HepG2 (cell line): ENCODE results near the gene SVOPL. TPM values are rescaled to one million over a fixed set of nuclear protein-coding genes. Genes with fewer than 3 reads are reported as not detected.

Experiments used
- ATAC-seq: fragments of 200-7000 bp; cut with Tn5 transposase; 3 replicates; pipeline ENCODE4 v1.9.1; 2020; ENCODE audit warnings: mild to moderate bottlenecking, moderate library complexity
- BruUV-seq: library from RNA; stranded (reverse); fragments of 400-500 nt; replicated peaks from 2 replicates; lab custom pipeline; 2021; lab: Mats Ljungman, UMichigan
- CTCF ChIA-PET: fragments of 300-600 bp; formaldehyde crosslinking; extraction: SDS; loops from one replicate; lab custom pipeline; 2021; ENCODE audit warnings: low total read pairs, inconsistent platforms, low intra/inter-chr PET ratio; lab: Yijun Ruan, JAX
- POLR2A ChIA-PET: fragments of 350-600 bp; sonication (Branson Sonifier 250); formaldehyde crosslinking; loops from one replicate; lab custom pipeline; 2020; ENCODE audit warnings: antibody characterized with exemption, inconsistent platforms; lab: Yijun Ruan, JAX
- DNase-seq: peaks from one replicate; pipeline ENCODE4 v3.0.0-alpha.2; 2015; ENCODE audit warnings: low spot score
- FAIRE-seq: peaks from 3 replicates; lab custom pipeline; 2011; peaks lifted over from hg19 to GRCh38; lab: Jason Lieb, UNC
- H2AFZ ChIP-seq: one replicate; pipeline ENCODE4 v1.6.1; 2011; ENCODE audit warnings: low read length, inconsistent platforms
- H3K27ac ChIP-seq: fragments of 300-600 bp; 3 replicates; pipeline ENCODE4 v1.8.0; 2011; ENCODE audit warnings: mixed run types, mild to moderate bottlenecking, mixed read lengths, low read length, inconsistent platforms; ENCODE audit not compliant: insufficient read depth; ENCODE audit errors: extremely low read length
- H3K27me3 ChIP-seq, 2 experiments: fragments of 200-600 bp in 1 of 2; 2 replicates in 1 of 2; 3 replicates in 1 of 2; pipeline versions ENCODE4 v1.6.0 to v1.8.0; 2011; ENCODE audit warnings: low read length in 2 of 2, mild to moderate bottlenecking in 2 of 2, moderate library complexity in 2 of 2, inconsistent platforms in 1 of 2; ENCODE audit not compliant: insufficient read depth in 2 of 2, control insufficient read depth in 1 of 2
- H3K36me3 ChIP-seq, 2 experiments: fragments of 200-600 bp in 1 of 2; replicated peaks in 1 of 2; 2 replicates in 1 of 2; 3 replicates in 1 of 2; pipeline versions ENCODE4 v1.5.1 to v1.8.0; 2011; ENCODE audit warnings: low read length in 2 of 2, inconsistent platforms in 1 of 2; ENCODE audit not compliant: insufficient read depth in 2 of 2, control insufficient read depth in 1 of 2
- H3K4me1 ChIP-seq: 2 replicates; pipeline ENCODE4 v1.5.1; 2012; ENCODE audit warnings: low read length, inconsistent platforms; ENCODE audit not compliant: insufficient read depth
- H3K4me2 ChIP-seq: 2 replicates; pipeline ENCODE4 v1.6.0; 2011; ENCODE audit warnings: low read depth, low read length, inconsistent platforms
- H3K4me3 ChIP-seq, 3 experiments: fragments of 200-600 bp in 1 of 3; sonication (generic), shearing (Covaris generic) in 1 of 3; replicated peaks in 1 of 3; 2 replicates each; pipeline ENCODE4 v1.5.1; 2011 to 2016; ENCODE audit warnings: low read length in 3 of 3, inconsistent platforms in 2 of 3, low read depth in 2 of 3, mild to moderate bottlenecking in 2 of 3, control low read depth in 1 of 3, mixed read lengths in 1 of 3; ENCODE audit not compliant: insufficient read depth in 1 of 3
- H3K79me2 ChIP-seq: one replicate; pipeline ENCODE4 v1.6.1; 2011; ENCODE audit warnings: low read length, inconsistent platforms; ENCODE audit not compliant: insufficient read depth
- H3K9ac ChIP-seq: 2 replicates; pipeline ENCODE4 v1.6.0; 2011; ENCODE audit warnings: mild to moderate bottlenecking, low read depth, low read length, inconsistent platforms; ENCODE audit not compliant: insufficient read depth
- H3K9me3 ChIP-seq: 2 replicates; pipeline ENCODE4 v1.5.1; 2012; ENCODE audit warnings: mild to moderate bottlenecking, low read length
- H4K20me1 ChIP-seq: 2 replicates; pipeline ENCODE4 v1.6.0; 2011; ENCODE audit warnings: inconsistent platforms, mild to moderate bottlenecking, low read length, moderate library complexity; ENCODE audit not compliant: insufficient read depth
- ATF2 ChIP-seq: sonication (generic); formaldehyde crosslinking; IDR thresholded peaks from 2 replicates; pipeline ENCODE4 v1.4.0; 2020; ENCODE audit warnings: missing genetic modification reagents
- POLR2G ChIP-seq: fragments of 200-400 bp; formaldehyde crosslinking; IDR thresholded peaks from 2 replicates; pipeline ENCODE4 v1.6.1; 2018; ENCODE audit warnings: mild to moderate bottlenecking, low read depth, low read length, moderate library complexity
- RBM22 ChIP-seq: fragments of 200-400 bp; formaldehyde crosslinking; optimal IDR thresholded peaks from 2 replicates; pipeline ENCODE3; 2017; ENCODE audit warnings: mild to moderate bottlenecking, low read length, moderate library complexity
- WGBS: methylation state at CpG from one replicate; pipeline ENCODE4 v1.1.6; 2017; ENCODE audit warnings: low lambda C conversion rate; 5-methylcytosine and 5-hydroxymethylcytosine counted together
- in situ Hi-C: cut with HindIII; loops from 2 replicates; pipeline ENCODE4 v1.10.0; 2017; ENCODE audit warnings: low pct_unique_long_range_greater_than_20kb; ENCODE audit not compliant: extremely low pct_ligation_motif_present
- intact Hi-C: fragments of 100-400 bp; cut with micrococcal nuclease; formaldehyde crosslinking; loops from one replicate; pipeline ENCODE4 v1.10.0; 2022; ENCODE audit not compliant: unreplicated experiment
- polyA plus RNA-seq, 8 experiments: library from polyadenylated mRNA; depleted of rRNA in 3 of 8; stranded (reverse) in 7 of 8; unstranded in 1 of 8; fragments of >200 nt; fragmentation: Illumina TruSeq in 4 of 8; extraction: Trizol in 4 of 8; gene quantifications; 2 replicates each; pipeline versions ENCODE4 v1.2.1 to v1.2.3, GENCODE V29; 2011 to 2016; ENCODE audit warnings: low read depth in 4 of 8, missing spikeins in 1 of 8, mixed read lengths in 1 of 8; ENCODE audit not compliant: insufficient read depth in 1 of 8
- small RNA-seq, 3 experiments: library from RNA; depleted of rRNA; stranded (forward); fragments of <200 nt; gene quantifications; one replicate each; pipeline ENCODE3, GENCODE V24; 2012; ENCODE audit warnings: low read depth in 2 of 3, low replicate concordance in 1 of 3; ENCODE audit not compliant: insufficient read length in 3 of 3, insufficient read depth in 2 of 3
- total RNA-seq, 5 experiments: library from RNA; depleted of rRNA; stranded (reverse); fragments of >200 nt; fragmentation: Illumina TruSeq; extraction: Trizol; gene quantifications; 2 replicates each; pipeline ENCODE4 v1.2.3, GENCODE V29; 2016; ENCODE audit warnings: low read depth in 1 of 5

The SVOPL gene
- total and polyA plus RNA-seq, 2 of the 13 experiments (the other 11 are each of a cell fraction or from before 2014, with no cell fraction given) = not detected

DNA sequence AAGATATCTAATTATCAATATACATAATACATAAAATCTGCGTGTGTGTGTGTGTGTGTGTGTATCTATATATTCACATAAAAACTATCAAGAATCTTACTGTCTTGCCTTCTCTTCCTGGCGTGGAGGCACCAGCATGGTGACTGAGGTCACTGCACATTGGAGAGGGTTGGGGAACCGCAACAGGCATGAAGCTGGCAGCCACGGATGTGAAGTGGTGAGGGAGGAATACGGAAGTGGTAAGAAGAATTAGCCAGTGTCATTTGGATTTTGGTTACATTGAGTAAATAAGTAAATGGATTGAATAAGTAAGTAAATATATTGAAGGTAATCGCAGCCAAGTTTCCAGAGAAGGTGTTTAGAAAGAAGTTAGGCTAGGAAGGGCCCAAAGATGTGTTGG lies 156.0 kb downstream of the SVOPL start:
- no TSS peak for BruUV-seq
- Histone ChIP-seq H3K27me3 (no peaks in the 10 kb centered on the region), H3K27ac (no peak overlapping the region), H3K79me2 (peaks cover 41% of the 10 kb centered on the region), H4K20me1 (no peaks in the 10 kb centered on the region; the same call in none of the 2 replicates), H3K9me3 (no peaks in the 10 kb centered on the region), H3K4me2 (no peak overlapping the region), H3K36me3 (peaks cover 17 to 87% of the 10 kb centered on the region in 2 experiments), H3K9ac (no peak overlapping the region), H3K4me1 (0 out of 2 replicates have a peak, but pooled peaks cover 8% of the 10 kb centered on the region), H3K4me3 (no peak overlapping the region), H2AFZ (no peak overlapping the region)
- WGBS = 89% methylated on average over 6 of the region's 6 CpGs
- intact Hi-C loops = no loop called here
- in situ Hi-C loops = no loop called here
- ATAC-seq (no peak), FAIRE-seq (no peak), DNase-seq (no peak)
- ChIA-PET POLR2A (no interaction called here), CTCF (no interaction called here)
- TF ChIP-seq POLR2G (0 out of 2 replicates have a peak, but pooled peaks have one; percentile 35), RBM22 (peak; percentile 91), ATF2 (CRISPR knock-in tag) (no peak)

Small RNAs within 50 kb of the gene (small RNA-seq; reads per million reads assigned to genes)
- 0 reads per million in 3 experiments for gene RF00561

Other genes with a start within 250 kb of the SVOPL start
- 106 and 118 TPM in 2 replicates for gene TRIM24, start 241.1 kb downstream of the SVOPL start, total RNA-seq (2016; rRNA removed; fragmentation: Illumina TruSeq; extraction: Trizol)
- 70.3 and 100 TPM in 2 replicates for gene TRIM24, start 241.1 kb downstream of the SVOPL start, polyA plus RNA-seq (2011; rRNA removed)
- gene TMEM213, start 96.6 kb upstream of the SVOPL start, total RNA-seq (2016; rRNA removed; fragmentation: Illumina TruSeq; extraction: Trizol) = not detected in 2 replicates
- not detected in 2 replicates for gene TMEM213, start 96.6 kb upstream of the SVOPL start, polyA plus RNA-seq (2011; rRNA removed)
- gene ATP6V0A4, start 96.8 kb upstream of the SVOPL start, total RNA-seq (2016; rRNA removed; fragmentation: Illumina TruSeq; extraction: Trizol) = 0.11 and 0.24 TPM in 2 replicates
- gene ATP6V0A4, start 96.8 kb upstream of the SVOPL start, polyA plus RNA-seq (2011; rRNA removed) = 0.25 and 0.26 TPM in 2 replicates